ENCODE results near the gene RPL18.

GRCh38 chr19:48635263-48635965, 16.4 kb upstream of the RPL18 start:
- peak; percentile 94 for TF ChIP-seq POLR2A (IDR thresholded peaks at IDR 0.05)
- peak in 1 of 5 experiments; percentile 24 for TF ChIP-seq CTCF (IDR thresholded peaks at IDR 0.05 in 4 of 5, conservative IDR thresholded peaks at IDR 0.05 in 1 of 5)

All from gastrocnemius medialis (tissue), 4 donors.